GM10266 (cell line): ENCODE measurements around the gene ZNF808.
"Not testable (repeated sequence)": the region's sequence is repeated elsewhere in the genome, so short reads cannot be mapped to it uniquely, and the experiment has no call there.

Experiments used
- DNase-seq: peaks from one replicate; pipeline ENCODE4 v3.0.0; 2012; ENCODE audit errors: extremely low spot score
- TF ChIP-seq, protein P1 (sequence below): IDR thresholded peaks from 2 replicates; pipeline ENCODE4 v1.5.1; 2012; ENCODE audit warnings: mild to moderate bottlenecking, low read depth; ENCODE audit not compliant: control insufficient read depth, insufficient read depth; ENCODE audit errors: missing control alignments

Gene ZNF808

DNA sequence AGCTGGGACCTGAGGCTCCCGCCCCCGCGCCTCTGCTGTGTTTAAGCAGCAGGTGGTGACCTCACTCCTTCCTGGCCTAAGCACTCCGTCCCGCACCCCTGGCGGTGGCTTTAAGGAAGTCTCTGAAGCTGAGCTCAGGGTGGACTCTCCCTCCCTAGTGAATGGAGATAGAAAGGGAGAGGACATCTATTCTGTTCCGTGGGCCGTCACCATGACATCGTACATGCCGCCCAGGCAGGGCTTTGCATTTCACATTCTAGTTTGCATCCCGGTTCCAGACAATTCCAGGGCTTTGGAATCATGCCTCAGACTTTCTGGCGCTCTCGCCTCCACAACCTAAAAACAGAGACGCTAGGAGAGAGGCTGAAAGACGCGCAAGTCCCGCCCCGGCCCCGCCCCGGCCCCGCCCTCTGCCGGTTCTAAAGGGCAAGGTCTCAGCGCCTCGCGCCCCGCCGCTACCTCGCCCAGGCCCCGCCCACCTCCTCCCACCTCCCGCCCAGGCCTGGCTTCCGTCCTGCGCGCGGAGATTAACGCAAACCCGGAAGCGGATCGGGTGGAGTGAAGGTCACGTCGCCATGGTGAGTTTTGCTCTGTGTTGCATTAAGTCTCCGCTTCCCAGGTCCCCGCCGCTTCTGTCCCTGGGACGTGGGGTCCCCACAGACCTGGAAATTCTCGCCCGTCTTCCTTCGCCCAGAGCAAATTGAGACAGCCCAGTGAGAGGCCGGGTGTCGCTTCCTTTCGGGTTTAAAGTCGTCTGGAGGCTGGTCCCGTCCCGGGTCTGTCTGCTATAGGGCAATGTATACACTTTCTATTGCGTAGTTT lies at the start of gene ZNF808:
TSS of gene ZNF808 (plus strand) at position 535 of the 822 bp plus-strand sequence. CDS start 15,617 bp downstream, outside the sequence.
- TF ChIP-seq, protein P1, sequence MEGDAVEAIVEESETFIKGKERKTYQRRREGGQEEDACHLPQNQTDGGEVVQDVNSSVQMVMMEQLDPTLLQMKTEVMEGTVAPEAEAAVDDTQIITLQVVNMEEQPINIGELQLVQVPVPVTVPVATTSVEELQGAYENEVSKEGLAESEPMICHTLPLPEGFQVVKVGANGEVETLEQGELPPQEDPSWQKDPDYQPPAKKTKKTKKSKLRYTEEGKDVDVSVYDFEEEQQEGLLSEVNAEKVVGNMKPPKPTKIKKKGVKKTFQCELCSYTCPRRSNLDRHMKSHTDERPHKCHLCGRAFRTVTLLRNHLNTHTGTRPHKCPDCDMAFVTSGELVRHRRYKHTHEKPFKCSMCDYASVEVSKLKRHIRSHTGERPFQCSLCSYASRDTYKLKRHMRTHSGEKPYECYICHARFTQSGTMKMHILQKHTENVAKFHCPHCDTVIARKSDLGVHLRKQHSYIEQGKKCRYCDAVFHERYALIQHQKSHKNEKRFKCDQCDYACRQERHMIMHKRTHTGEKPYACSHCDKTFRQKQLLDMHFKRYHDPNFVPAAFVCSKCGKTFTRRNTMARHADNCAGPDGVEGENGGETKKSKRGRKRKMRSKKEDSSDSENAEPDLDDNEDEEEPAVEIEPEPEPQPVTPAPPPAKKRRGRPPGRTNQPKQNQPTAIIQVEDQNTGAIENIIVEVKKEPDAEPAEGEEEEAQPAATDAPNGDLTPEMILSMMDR, result peak; percentile 57
- peak; percentile 89 for DNase-seq

DNA sequence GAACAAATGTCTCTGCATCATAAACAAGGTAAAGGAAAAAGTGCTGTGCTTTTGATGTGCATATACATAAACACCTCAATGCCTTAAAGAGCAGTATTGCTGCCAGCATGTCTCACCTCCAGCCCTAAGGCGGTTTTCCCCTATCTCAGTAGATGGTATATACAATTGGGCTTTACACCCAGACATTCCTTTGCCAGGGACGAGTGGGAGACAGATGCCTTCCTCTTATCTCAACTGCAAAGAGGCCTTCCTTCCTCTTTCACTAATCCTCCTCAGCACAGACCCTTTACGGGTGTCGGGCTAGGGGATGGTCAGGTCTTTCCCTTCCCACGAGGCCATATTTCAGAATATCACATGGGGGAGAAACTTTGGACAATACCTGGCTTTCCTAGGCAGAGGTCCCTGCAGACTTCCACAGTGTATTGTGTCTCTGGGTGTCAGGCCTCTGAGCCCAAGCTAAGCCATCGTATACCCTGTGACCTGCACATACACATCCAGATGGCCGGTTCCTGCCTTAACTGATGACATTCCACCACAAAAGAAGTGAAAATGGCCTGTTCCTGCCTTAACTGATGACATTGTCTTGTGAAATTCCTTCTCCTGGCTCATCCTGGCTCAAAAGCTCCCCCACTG lies 43.2 kb upstream of the ZNF808 start:
- DNase-seq, result not testable (repeated sequence)

DNA sequence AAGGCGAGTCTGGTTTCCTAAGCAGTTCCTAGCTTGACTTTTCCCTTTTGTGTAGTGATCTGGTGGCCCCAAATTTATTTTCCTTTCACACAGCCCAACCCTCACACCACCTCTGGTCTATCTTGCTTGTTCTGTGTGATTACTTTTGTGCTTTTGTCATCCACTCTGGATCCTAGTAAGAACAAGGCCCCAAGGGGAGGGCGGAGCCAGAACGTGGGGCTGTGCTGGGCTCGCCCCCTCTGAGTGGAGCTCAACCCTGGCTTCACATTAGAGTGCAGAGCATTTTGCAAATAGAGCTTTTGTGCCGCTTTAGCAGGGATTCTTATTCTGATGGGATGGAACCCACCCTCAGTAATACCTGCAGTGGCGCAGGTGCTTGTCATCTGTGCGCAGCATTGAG lies 42.4 kb upstream of the ZNF808 start:
- not testable (repeated sequence) for DNase-seq

DNA sequence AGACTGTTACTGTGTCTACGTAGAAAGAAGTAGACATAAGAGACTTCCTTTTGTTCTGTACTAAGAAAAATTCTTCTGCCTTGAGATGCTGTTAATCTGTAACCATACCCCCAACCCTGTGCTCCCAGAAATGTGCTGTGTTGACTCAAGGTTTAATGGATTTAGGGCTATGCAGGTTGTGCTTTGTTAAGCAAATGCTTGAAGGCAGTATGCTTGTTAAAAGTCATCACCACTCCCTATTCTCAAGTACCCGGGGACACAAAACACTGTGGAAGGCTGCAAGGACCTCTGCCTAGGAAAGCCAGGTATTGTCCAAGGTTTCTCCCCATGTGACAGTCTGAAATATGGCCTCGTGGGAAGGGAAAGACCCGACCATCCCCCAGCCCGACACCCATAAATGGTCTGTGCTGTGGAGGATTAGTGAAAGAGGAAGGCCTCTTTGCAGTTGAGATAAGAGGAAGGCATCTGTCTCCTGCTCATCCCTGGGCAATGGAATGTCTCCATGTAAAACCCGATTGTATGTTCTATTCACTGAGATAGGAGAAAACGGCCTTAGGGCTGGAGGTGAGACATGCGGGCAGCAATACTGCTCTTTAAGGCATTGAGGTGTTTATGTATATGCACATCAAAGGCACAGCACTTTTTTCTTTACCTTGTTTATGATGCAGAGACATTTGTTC lies 41.8 kb upstream of the ZNF808 start:
- not testable (repeated sequence) for DNase-seq

DNA sequence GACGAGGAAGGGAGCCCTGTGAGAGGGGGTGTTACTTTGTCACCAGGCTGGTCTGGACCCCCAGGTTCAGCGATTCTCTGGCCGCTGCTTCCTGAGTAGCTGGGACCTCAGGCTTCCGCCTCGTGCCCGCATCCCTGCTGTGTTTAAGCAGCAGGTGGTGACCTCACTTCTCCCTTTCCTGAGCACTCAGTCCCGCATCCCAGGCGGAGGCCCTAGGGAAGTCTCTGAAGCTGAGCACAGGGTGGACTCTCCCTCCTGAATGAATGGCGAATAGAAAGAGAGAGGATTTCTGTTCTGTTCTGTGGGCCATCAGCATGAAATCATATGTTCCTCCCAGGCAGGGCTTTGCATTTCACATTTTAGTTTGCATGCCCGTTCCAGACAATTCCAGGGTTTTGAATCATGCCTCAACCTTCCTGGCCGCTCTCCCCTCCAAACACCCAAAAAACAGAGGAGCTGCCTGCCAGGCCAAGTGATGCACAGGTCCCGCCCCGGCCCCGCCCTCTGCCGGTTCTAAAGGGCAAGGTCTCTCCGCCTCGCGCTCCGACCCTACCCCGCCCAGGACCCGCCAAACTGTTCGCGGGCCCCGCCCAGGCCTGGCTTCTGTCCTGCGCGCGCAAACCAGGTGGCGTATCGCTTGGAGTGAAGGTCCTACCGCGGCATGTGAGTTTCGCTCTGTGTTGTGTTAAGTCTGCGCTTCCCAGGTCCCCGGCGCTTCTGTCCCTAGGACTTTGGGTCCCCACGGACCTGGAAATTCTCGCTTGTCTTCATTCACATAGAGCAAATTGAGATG lies 35.1 kb upstream of the ZNF808 start:
- DNase-seq, result no peak
- TF ChIP-seq, protein P1, result no peak

DNA sequence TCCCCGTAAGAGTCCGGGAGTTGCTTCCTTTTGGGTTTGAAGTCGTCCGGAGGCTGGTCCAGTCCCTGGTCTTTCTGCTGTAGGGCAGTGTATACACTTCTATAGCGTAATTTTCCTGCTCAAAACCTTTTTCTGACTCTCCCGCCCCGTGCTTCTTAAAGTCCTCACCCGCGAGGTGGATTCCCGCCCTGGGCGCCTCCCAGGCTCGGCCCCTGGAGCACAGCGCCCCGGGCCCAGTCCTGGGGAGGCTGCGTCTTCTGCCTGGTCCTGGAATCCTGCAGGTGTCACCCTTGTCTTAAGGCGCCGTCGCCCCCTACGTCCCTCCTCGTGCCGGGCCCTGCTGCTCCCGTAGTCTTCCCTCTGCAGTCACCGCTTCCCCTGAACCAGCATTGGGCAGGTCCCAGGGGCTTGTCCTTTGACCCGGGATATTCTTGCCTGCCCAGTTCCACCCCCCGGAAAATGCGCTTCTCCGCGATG lies 34.4 kb upstream of the ZNF808 start:
- DNase-seq, result no peak
- TF ChIP-seq, protein P1, result no peak

DNA sequence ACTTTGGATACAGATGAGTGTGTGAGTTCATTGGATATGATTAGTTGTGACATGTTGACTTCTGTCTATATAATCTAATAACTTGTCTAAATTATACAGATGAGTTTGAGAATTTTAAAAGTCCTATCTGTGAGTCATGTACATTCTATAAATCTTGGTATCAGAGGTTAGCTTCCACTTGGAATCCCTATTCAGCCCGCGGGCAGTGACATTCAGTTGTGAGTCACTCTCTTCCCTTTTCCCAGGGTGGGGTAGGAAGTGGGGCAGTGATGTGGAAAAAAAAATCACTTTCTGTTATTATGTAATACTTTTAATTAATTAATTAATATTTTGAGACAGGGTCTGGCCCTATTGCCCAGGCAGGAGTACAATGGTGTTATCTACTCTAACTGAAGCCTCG lies 33.0 kb upstream of the ZNF808 start:
- DNase-seq, result no peak
- TF ChIP-seq, protein P1, result no peak

DNA sequence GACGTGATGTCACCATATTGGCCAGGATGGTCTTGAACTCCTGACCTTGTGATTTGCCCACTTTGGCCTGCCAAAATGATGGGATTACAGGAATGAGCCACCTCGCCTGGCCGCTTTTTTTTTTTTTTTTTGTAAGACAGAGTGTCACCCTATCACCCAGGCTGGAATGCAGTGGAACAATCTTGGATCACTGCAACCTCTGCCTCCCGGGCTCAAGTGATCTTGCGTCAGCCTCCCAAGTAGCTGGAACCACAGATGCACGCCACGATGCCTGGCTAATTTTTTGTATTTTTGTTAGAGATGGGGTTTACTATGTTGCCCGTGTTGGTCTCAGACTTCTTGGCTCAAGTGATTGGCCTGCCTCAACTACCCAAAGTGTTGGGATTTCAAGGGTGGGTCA lies 28.9 kb upstream of the ZNF808 start:
- DNase-seq, result no peak
- TF ChIP-seq, protein P1, result no peak

DNA sequence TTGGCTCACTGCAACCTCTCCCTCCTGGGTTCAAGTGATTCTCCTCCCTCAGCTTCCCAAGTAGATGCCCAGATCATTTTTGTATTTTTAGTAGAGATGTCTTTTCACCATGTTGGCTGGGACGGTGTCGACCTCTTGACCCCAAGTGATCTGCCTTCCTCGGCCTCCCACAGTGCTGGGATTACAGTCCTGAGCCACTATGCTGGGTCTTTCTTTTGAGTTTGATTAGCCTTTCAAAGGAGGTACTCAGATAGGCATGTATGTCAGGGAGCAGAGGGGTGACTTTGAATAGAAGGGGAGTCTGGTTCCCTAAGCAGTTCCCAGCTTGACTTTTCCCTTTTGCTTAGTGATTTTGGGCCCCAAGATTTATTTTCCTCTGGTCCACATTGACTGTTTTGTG lies 27.0 kb upstream of the ZNF808 start:
- not testable (repeated sequence) for DNase-seq

DNA sequence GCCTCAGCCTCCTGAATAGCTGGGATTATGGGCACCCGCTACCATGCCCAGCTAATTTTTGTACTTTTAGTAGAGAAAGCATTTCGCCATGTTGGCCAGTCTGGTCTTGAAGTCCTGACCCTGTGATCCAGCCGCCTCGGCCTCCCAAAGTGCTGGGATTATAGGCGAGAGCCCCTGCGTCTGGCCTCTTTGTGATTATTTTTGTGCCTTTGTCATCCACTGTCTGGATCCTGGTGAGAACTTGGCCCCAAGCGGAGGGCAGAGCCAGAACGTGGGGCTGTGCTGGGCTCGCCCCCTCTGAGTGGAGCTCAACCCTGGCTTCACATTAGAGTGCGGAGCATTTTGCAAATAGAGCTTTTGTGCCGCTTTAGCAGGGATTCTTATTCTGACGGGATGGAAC lies 26.5 kb upstream of the ZNF808 start:
- not testable (repeated sequence) for DNase-seq
